ENCODE data around the gene SLC46A2.

SLC46A2 gene

GRCh38 chr9:112856843-112857242 is 33.8 kb downstream of the SLC46A2 start:
- DNase-seq: no peak

DNA sequence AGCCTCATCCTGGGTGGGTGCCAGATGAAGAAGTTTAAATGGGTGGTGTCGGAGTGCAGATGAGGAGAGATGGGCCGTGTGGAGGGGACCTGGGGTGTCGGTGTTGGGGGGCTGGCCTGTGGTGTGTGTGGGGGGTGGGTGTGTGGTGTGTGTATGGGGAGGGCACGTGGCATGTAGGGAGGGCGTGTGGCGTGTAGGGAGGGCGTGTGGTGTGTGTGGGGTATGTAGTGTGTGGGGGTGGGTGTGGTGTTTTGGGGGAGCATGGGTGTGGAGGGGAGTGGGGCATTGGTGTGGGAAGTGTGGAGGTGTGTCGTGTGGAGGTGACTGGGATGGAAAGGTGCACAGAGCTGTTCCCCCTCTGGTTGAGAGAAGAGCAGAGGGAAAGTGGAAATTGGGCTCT is 34.5 kb downstream of the SLC46A2 start:
- no peak for DNase-seq

- DNase-seq: no peak
These were observed 36.0 kb downstream of the SLC46A2 start for GRCh38 chr9:112854657-112855056.

GRCh38 chr9:112853882-112854585 is 36.6 kb downstream of the SLC46A2 start:
- DNase-seq: no peak

DNA sequence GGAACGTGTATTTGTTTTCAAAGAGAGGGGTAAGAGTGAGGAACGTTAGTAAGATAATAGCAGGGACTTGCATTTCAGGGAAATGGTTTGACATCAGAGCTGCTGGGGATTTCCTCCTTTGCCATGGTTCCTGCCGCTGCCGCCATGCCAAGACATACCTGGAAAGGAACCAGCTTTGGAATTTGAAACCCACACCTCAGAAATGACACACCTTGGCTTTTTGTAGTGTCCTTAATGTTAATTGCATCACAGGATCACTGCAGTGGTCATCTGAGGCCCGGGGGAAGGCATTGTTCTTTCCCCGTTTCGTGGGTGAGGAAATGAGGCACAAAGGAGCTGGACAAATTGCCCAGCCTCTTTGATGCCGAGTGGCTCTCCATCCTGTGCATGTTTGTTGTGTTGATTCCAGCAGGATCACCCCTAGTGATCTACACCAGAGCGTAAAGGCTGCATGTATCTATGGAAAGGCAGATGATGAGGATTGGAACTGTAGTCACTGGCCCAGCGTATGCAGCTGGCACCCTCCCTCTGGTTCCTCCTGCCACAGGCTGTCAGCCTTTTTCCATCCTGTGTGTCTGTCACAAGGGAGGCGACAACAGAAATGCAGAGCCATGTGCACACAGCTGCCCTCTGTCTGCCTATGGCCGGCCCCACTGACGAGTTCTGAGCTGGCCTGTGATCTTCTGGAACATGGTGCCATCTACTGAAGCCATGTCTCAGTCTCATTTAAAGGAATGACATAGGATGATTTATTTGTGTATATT is 37.8 kb downstream of the SLC46A2 start:
- DNase-seq: no peak

GRCh38 chr9:112850840-112851239 is 39.8 kb downstream of the SLC46A2 start:
- DNase-seq: no peak

DNA sequence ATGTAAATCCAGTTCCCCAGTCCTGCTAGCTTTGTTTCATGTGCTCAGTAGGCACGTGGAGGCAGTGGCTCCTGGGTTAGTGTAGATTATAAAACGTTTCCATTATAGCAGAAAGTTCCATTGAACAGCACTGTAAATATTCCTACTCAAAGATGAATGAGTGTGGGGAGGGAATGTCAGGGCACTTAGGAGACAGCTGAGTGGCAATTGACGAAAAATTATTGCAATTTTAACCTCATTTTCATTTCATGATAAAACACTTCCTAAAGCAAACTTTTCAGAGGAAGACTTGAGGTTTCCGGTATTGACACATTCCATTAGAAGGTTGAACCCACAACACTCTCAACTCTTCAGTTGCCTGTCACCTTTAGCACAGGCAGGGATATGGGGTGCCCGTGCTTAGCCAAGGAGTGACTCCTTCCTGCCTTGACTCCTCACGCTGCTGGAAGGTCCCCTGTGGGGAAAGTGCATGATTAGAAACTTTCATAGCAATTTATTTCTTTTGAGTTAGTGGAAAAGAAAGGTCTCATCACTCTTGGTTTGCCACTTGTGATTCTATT is 41.2 kb downstream of the SLC46A2 start:
- no peak for DNase-seq

DNA sequence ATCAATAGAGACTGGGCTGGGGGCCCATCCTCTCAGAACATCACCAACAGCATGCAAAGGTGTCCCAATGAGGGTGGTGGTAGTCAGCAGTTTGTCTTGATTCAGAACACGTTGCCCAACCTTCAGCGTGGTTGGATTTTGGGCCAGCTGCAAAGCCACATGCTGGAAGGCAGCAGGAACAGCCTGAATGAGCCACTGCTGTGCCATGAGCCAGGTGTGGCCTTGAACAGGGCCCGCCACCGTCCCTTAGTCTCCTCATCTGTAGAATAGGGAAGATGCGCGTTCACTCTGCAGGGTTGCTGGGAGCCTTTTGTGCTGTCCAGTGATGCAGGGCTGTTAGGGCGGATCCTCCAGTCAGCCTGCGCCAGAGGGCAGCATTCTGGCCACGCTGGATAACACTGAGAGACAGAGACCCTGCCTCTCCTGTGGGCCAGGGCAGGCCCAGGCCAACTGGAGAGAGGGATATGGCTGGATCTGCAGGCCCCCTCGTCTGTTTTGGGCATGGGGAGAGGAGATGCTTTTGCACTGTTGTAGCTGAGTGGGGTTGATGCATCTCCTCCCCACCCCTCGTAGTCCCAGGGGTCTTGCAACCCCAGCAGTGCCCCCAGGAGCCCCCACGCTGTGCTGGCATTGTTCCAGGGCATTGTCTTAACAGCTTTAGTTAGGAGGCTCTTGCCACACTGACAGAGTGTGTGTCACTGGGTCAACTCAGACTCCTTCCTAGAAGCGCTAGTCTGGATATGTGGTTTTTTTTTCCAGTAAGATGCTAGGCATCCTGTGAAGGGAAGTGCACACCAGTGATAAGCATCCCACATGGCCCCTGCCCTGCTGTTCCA is 42.1 kb downstream of the SLC46A2 start:
- no peak for DNase-seq

DNA sequence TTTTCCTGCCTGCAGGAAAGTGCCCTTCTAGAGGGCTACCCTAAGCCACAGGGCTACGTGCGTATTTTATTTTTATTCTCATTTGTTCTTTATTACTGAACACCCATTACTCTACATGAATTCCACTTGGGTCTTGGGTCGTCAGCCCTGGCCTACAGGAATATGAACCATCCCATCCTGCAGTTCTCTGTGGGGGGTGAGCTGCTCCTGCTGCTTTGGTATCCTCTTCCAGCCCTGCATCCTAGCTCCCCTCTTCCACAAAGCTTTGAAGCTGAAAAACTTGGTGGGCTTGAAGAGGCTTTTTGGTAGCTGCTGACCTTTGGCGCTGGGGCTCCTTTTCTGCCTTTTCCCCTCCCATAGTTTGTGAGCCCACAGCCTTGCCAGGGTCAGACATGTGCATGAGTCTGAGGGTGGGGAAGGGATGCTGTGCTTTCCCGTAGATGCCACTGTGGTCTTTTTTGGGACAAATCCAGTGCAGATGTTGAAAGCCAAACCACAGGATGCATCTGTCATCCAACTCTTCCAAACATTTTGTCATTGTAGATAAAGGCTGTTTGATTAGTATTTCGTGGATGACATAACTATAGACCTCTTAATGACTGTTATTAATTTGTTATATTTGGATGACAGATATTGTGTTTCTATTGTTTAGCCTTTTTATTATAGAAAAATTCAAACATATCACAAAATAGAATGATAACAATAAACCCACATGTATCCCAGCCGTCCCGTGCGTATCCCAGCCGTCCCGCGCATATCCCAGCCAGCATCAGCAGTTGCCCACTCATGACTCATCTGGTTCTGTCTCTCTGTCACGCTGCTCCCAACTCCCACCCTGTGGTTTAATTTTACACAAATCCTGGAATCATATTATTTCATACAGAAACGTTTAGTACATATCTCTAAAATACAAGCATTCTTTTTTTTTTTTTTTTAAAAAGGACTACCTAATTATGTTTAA is 43.9 kb downstream of the SLC46A2 start:
- DNase-seq: no peak

DNA sequence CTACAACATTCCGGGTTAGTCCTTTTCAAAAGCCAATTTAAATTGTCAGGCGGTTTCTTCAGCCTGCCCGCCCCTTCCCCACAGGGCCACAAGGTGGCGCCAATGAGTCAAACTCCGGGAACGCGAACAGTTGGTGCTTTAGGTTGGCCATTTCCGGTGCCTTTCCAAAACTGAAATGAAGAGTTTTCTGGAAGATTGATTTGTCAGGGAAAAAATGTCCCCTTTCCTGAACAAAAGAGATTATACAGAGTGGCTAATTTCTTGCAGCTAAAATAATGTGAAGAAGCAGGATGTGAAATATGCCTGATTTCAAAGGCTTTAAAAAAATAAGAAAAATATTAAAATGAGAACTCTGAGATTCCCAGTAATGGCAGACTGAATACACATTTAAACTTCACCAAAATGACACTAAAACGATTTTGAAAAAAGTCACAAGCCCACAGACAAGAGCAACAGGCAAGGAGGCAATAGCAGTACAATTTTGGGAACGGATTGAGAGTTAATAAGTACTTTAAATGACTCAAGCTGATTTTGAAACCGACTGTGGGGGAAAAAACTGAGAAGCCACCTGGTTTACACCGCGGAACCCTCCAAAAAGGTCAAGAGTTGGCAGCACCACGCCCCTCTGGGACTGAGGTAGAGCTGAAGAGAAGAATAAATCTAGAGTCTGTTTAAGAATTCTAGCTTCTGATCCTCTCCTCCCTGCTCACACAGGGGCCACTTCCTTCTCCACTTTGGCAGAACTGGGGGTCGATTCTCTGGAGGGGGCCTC is 45.7 kb downstream of the SLC46A2 start:
- peak; percentile 72 for DNase-seq

- no peak for DNase-seq
These were observed 48.1 kb downstream of the SLC46A2 start for GRCh38 chr9:112842555-112842954.

GRCh38 chr9:112841261-112841660 is 49.4 kb downstream of the SLC46A2 start:
- no peak for DNase-seq

DNA sequence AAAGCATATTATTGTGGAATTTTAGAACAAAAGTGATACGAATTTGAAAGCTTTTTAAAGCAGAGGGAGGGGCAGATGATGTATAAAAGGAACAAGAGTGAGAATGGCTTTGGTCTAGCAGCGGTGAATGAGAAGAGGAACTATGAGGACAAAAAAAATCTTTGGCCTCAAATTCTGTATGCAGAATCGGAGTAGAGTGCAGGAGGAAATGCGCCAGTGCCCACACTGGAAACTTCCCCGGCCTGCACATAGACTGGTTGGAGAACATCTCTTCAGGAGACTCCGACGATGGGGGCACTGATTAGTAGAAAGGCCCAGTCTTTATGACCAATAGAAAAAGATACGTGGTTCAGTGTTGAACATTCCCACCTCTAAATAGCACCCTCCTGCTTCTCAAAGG is 51.3 kb downstream of the SLC46A2 start:
- DNase-seq: no peak

GRCh38 chr9:112838342-112838741 is 52.3 kb downstream of the SLC46A2 start:
- DNase-seq: no peak

- DNase-seq: no peak
These were observed 54.3 kb downstream of the SLC46A2 start for GRCh38 chr9:112836394-112836793.

DNA sequence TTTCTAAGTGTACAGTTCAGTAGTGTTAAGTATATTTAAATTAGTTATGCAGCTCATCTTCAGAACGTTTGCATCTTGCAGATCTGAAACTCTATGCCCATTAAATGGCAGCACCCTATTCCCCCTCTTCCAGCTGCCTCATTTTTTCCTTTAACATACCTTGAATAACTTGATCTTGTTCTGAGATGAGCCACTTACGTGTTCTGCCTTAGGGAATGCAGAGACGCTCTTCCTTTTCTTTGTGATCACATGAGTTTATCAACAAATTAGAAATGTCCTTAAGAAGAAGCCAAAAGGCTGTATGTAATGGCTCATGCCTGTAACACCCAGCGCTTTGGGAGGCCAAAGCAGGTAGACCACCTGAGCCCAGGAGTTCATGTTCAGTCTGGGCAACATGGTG is 57.6 kb downstream of the SLC46A2 start:
- DNase-seq: no peak

DNA sequence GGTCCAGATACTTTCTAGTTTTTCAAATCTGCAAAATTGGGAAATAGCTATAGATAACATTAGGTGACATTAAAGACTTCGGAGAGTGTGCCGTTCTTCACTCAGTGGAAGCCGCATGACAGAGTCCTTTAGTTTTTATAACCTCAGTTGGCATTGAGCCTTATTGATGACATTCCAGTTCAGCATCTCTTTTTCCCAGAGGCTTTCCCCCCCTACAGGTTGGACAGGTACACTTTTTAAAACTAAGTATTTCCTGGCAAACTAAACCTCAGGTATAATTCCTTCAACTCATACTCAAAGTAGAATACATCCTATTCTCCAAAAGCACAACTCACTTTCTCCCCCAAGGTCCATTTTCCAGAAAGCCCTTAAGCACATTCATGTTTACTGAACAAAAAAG is 58.7 kb downstream of the SLC46A2 start:
- no peak for DNase-seq

DNA sequence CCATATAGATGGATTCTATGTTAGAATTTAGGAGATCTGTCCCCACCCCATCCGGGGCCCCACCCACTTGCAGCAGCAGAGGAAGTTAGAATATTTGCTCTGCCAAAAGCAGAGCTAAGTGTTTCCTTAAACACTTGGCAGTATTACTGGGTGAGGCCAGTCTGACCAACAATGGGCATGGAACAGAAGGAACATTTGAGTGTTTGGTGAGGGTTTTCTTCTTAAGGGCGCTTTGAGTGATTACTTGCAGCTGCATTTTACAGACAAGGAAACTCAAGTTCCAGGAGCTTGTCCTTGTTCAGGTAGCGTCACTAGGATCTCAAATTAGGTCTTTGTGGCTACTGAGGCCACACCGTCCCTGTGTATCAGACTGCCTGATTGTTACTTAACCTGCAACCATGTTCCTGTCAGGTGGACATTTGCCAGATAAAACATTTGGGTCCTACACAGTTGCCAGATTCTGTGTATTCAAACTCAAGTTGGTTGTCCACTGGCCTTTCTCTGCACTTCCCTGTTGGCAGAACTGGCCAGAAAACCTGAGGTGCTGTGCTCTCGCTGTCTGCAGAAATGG is 59.3 kb downstream of the SLC46A2 start:
- DNase-seq: no peak

Measured in hematopoietic multipotent progenitor cell treated with erythropoietin and hydrocortisone succinate and interleukin-3 and kit ligand, for 8 days (in vitro differentiated cells).